ENCODE results near the gene CDH24.

CDH24 gene

GRCh38 chr14:23047034-23047634 is 10.2 kb downstream of the CDH24 start:
- H3K4me1 Mint-ChIP-seq (ENCODE audit: low read depth) = no peaks in the 10 kb centered on the region
- no peaks in the 10 kb centered on the region for H3K27me3 Mint-ChIP-seq
- no peak overlapping the region for H3K4me3 Mint-ChIP-seq
- H3K36me3 Mint-ChIP-seq (ENCODE audit: low read depth) = no peaks in the 10 kb centered on the region
- no peak overlapping the region for H3K27ac Mint-ChIP-seq
- DNase-seq = no peak
- no peaks in the 10 kb centered on the region for H3K9me3 Mint-ChIP-seq

- Mint-ChIP-seq H3K9me3 (no peaks in the 10 kb centered on the region), H3K27ac (no peak overlapping the region), H3K4me1 (ENCODE audit: low read depth) (no peaks in the 10 kb centered on the region), H3K4me3 (no peak overlapping the region), H3K27me3 (no peaks in the 10 kb centered on the region), H3K36me3 (ENCODE audit: low read depth) (no peaks in the 10 kb centered on the region)
- DNase-seq = no peak
Measured at GRCh38 chr14:23045419-23046357, 11.6 kb downstream of the CDH24 start.

- DNase-seq = no peak
- Mint-ChIP-seq H3K4me1 (ENCODE audit: low read depth) (no peaks in the 10 kb centered on the region), H3K27me3 (no peaks in the 10 kb centered on the region), H3K36me3 (ENCODE audit: low read depth) (no peaks in the 10 kb centered on the region), H3K9me3 (no peaks in the 10 kb centered on the region), H3K4me3 (no peak overlapping the region), H3K27ac (no peak overlapping the region)
Measured at GRCh38 chr14:23044840-23045239, 12.5 kb downstream of the CDH24 start.

- no peaks in the 10 kb centered on the region for H3K4me1 Mint-ChIP-seq (ENCODE audit: low read depth)
- H3K9me3 Mint-ChIP-seq = no peaks in the 10 kb centered on the region
- H3K36me3 Mint-ChIP-seq (ENCODE audit: low read depth) = no peaks in the 10 kb centered on the region
- H3K4me3 Mint-ChIP-seq = no peak overlapping the region
- DNase-seq = no peak
- H3K27ac Mint-ChIP-seq = no peak overlapping the region
- no peaks in the 10 kb centered on the region for H3K27me3 Mint-ChIP-seq
Measured at GRCh38 chr14:23043754-23044153, 13.6 kb downstream of the CDH24 start.

- Mint-ChIP-seq H3K27me3 (no peaks in the 10 kb centered on the region), H3K36me3 (ENCODE audit: low read depth) (no peaks in the 10 kb centered on the region), H3K4me1 (ENCODE audit: low read depth) (no peaks in the 10 kb centered on the region), H3K9me3 (no peaks in the 10 kb centered on the region), H3K4me3 (no peak overlapping the region), H3K27ac (no peak overlapping the region)
- no peak for DNase-seq
Measured at GRCh38 chr14:23043145-23043544, 14.2 kb downstream of the CDH24 start.

GRCh38 chr14:23042162-23042965 is 15.0 kb downstream of the CDH24 start, which contains the start of gene PSMB11:
PSMB11 (plus strand) TSS chr14:23042212; CDS start chr14:23042226, 14 bp downstream.
- Mint-ChIP-seq H3K4me3 (no peak within 1 kb of the TSS), H3K4me1 (ENCODE audit: low read depth) (no peaks in the 10 kb centered on the region), H3K27me3 (no peaks in the 10 kb centered on the region), H3K36me3 (ENCODE audit: low read depth) (no peaks in the 10 kb centered on the region), H3K9me3 (no peaks in the 10 kb centered on the region), H3K27ac (no peak within 1 kb of the TSS)
- DNase-seq = no peak

- H3K9me3 Mint-ChIP-seq = no peaks in the 10 kb centered on the region
- no peak overlapping the region for H3K4me3 Mint-ChIP-seq
- H3K27me3 Mint-ChIP-seq = no peaks in the 10 kb centered on the region
- H3K4me1 Mint-ChIP-seq (ENCODE audit: low read depth) = no peaks in the 10 kb centered on the region
- DNase-seq = no peak
- H3K36me3 Mint-ChIP-seq (ENCODE audit: low read depth) = no peaks in the 10 kb centered on the region
- H3K27ac Mint-ChIP-seq = no peak overlapping the region
Measured at GRCh38 chr14:23041729-23042128, 15.6 kb downstream of the CDH24 start.

- Mint-ChIP-seq H3K27me3 (no peaks in the 10 kb centered on the region), H3K9me3 (peaks cover 3% of the 10 kb centered on the region), H3K4me1 (ENCODE audit: low read depth) (peaks cover 8% of the 10 kb centered on the region), H3K27ac (no peak overlapping the region), H3K36me3 (ENCODE audit: low read depth) (no peaks in the 10 kb centered on the region), H3K4me3 (no peak overlapping the region)
- no peak for DNase-seq
Measured at GRCh38 chr14:23040100-23040499, 17.2 kb downstream of the CDH24 start.

- peaks cover 41% of the 10 kb centered on the region for H3K36me3 Mint-ChIP-seq (ENCODE audit: low read depth)
- H3K4me3 Mint-ChIP-seq = peak overlapping the region; percentile 99
- H3K9me3 Mint-ChIP-seq = peaks cover 3% of the 10 kb centered on the region
- H3K4me1 Mint-ChIP-seq (ENCODE audit: low read depth) = peaks cover 38% of the 10 kb centered on the region
- H3K27ac Mint-ChIP-seq = peak overlapping the region; percentile 99
- no peak for DNase-seq
- H3K27me3 Mint-ChIP-seq = no peaks in the 10 kb centered on the region
Measured at GRCh38 chr14:23035303-23036144, 21.8 kb downstream of the CDH24 start.

GRCh38 chr14:23034498-23035302 is 22.6 kb downstream of the CDH24 start, which contains the start of gene PSMB5:
PSMB5 (minus strand) TSS chr14:23034900; CDS start chr14:23034881, 19 bp downstream.
- Mint-ChIP-seq H3K27me3 (no peaks in the 10 kb centered on the region), H3K4me1 (ENCODE audit: low read depth) (peaks cover 40% of the 10 kb centered on the region), H3K36me3 (ENCODE audit: low read depth) (peaks cover 45% of the 10 kb centered on the region), H3K27ac (peak within 1 kb of the TSS; percentile 99), H3K9me3 (peaks cover 3% of the 10 kb centered on the region), H3K4me3 (peak within 1 kb of the TSS; percentile 99)
- peak; percentile 87 for DNase-seq

GRCh38 chr14:23033801-23034497 is 23.4 kb downstream of the CDH24 start:
- Mint-ChIP-seq H3K36me3 (ENCODE audit: low read depth) (peaks cover 52% of the 10 kb centered on the region), H3K27ac (peak overlapping the region; percentile 99), H3K9me3 (peaks cover 3% of the 10 kb centered on the region), H3K4me3 (peak overlapping the region; percentile 99), H3K27me3 (no peaks in the 10 kb centered on the region), H3K4me1 (ENCODE audit: low read depth) (peaks cover 46% of the 10 kb centered on the region)
- DNase-seq = no peak

GRCh38 chr14:23033251-23033727 is 24.0 kb downstream of the CDH24 start:
- H3K4me1 Mint-ChIP-seq (ENCODE audit: low read depth) = peaks cover 52% of the 10 kb centered on the region
- peaks cover 3% of the 10 kb centered on the region for H3K9me3 Mint-ChIP-seq
- H3K27ac Mint-ChIP-seq = peak overlapping the region; percentile 99
- H3K36me3 Mint-ChIP-seq (ENCODE audit: low read depth) = peaks cover 58% of the 10 kb centered on the region
- H3K27me3 Mint-ChIP-seq = no peaks in the 10 kb centered on the region
- no peak for DNase-seq
- peak overlapping the region; percentile 99 for H3K4me3 Mint-ChIP-seq

All from activated T-cell treated with anti-CD3 and anti-CD28 coated beads, Interleukin-2, amount 50 U/mL, for 24 hours (primary cell).